ENCODE data around the gene THSD7A. TPM values are rescaled to one million over a fixed set of nuclear protein-coding genes. Genes with fewer than 3 reads are reported as not detected.

Gene THSD7A
- total RNA-seq, 1 experiment from 2014 or later = 5.7 TPM

DNA sequence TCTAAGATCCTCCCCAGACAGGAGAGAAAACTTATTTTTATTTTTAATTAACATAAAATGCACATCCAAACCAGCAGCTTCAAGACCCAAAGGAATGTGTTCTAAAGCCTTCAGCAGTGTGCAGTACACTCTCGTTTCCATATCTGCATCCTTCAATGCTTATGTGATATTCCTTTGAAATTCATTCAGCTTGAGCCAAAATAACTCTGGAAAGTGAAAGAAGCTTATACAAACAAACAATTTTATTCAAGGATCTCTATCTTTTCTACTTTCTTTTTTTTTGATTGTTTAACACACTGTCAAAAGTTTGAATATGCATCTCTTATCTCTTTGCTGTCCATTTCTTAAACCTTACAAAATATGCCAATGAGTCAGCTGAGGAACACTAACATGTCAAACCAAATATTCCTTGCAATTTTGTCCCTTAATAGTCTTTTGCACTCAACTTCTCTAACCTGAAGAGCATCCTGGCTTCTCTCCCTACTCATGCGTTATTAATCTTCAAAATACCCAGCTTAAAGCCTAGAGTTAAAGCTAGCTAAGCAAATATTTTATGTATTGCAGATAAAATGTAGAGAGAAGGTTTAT lies 124.3 kb downstream of the THSD7A start:
- no peak for DNase-seq (ENCODE audit: extremely low read depth, low read depth)

DNA sequence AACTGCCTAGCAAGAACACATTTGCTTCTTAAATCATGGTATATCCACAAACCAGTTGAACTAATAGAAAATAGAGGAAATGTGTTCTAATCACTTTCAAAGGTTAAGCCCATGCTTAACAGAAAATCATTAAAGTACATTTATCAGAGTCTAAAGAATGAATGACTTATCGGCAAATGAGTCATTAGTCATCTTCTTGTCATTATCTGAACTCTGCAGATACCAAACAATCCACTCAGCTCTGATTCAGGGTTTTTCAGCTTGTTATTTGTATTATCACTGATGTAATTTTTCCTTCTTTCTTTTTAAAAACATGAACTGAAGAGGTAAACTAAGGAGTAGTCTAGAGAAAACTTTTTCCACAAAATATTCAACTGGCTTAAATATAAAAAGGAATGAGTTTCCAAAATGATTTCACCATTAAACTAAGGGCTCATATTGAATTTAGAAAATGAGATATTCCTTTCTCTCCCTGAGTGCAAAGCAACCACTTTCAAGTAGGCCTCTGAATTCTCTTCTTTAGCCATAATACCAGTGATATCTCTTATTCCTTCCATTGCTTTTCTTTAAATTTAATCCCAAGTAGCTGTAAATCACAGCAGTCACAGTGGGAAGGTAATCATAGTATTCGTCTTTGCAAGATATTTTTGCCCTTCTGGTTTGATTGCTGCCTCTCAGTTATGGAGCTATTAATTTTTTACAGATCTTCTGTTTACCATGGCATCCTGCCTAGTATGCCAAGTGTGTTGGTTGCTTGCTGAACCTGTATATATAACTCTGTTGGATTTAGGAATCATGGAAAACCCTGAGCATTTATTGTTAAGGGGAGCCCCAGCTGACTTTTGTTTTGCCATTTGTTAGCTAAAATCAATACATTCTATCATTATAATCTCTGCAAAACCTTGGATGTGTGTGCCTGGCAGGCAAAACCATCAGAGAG lies 125.1 kb downstream of the THSD7A start:
- peak; percentile 5 for DNase-seq (ENCODE audit: extremely low read depth, low read depth)

- no peak for DNase-seq (ENCODE audit: extremely low read depth, low read depth)
These were observed 128.2 kb downstream of the THSD7A start for GRCh38 chr7:11703829-11704228.

DNA sequence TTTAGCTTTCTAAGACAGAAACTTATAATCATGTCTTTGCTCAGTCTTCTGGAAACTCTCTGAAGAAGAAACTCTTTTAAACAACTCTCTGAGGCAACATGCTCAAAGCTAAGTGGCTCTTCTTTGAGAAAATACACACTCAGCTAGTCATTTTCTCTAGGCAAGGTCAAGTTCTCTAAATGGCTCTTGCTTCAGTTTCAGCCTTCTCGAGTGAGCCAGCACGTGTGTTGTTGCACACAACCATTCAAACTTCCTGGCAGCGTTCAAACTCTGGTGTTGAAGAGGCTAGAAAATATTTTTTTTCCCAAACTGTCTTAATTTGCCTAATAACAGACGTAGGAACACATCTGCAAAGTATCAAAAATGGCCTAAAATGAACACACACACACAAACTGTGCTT lies 129.1 kb downstream of the THSD7A start:
- no peak for DNase-seq (ENCODE audit: extremely low read depth, low read depth)

DNA sequence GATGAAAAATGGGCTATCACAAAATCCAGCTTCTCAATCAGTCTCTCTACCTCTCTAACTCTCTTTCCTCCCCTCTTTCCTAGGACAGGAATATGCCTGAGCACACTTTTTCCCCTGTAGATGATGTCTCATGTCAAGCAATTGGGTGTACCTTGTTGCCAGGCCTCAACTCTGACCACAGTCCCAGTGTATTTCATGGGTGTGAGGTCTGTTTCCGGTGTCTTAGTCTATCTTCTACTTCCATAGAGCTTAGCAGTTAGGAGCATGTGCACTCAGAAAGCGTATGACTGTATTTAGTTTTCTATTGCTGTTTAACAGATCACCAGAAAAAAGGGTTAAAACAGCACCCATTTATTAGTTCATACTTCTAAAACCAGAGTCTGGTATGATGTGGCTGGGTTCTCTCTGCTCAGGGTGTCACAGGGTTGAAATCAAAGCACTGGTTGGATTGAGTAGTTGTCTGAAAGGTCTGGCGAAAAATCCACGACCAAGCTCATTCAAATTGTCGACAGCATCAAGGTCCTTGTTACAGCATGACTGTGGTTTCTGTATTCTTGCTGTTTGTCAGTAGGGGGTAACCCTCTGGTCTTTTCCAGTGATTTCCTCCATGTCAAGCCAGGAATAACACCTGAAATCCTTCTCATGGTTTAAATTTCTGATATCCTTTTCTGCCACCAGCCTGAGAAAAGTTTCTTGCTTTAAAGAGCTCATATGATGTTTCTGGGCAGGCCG lies 130.0 kb downstream of the THSD7A start:
- DNase-seq (ENCODE audit: extremely low read depth, low read depth) = no peak

DNA sequence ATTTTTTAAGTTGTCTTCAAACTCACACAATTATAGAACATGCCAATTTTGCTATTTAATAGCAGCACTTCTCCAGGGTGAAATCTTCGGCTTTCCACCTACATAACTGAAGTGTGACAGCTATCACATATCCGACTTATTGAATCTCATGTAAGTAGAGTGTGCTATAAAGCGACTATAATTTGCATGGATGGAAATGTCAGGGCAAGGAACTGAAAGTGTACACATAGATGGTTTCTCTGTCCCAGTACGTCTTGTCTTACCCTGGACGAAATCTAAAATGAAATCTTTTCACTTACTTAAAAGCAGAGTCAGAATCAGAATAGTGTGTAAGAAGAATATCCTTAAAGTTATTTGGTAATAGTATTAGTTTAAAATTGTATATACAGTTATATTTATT lies 132.3 kb downstream of the THSD7A start:
- no peak for DNase-seq (ENCODE audit: extremely low read depth, low read depth)

- DNase-seq (ENCODE audit: extremely low read depth, low read depth) = no peak
These were observed 133.6 kb downstream of the THSD7A start for GRCh38 chr7:11698384-11698871.

DNA sequence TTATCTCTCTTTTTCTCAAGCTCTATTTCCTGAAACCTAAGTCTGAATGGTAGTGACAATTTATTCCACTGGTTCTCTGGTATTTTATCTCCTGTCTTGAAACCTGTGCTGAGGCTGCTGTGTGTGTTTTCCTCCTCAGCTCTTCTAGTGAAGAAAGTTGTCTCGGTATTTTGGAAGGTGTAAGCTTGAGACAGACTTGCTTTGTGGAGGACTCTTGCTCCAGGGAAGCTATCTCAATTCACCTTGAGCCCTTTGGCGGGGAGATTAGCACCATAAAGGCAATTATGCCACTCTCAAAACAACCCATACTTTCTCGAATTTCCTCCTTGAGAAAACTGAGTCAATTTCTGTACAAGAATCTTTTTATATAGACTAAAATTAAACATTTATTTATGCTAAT lies 141.6 kb downstream of the THSD7A start:
- DNase-seq (ENCODE audit: extremely low read depth, low read depth) = no peak

DNA sequence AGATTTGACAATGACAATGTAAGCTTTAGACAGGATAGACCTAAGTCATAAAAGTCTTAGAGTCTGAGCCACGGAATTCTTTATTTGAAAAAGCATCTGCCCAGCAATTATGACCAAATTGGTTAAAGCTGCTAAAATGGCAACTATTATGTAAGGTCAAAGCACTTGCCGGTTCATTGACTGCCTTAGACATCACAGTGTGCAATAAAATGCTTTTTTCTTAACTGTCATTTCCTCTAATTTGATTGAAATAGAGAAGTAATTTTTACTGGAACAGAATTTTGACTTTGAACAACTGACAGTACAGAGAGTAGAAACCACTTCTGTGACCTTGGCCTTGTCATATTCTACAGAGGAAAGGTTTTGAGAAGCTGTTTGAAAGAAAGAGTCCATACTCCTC lies 142.9 kb downstream of the THSD7A start:
- no peak for DNase-seq (ENCODE audit: extremely low read depth, low read depth)

DNA sequence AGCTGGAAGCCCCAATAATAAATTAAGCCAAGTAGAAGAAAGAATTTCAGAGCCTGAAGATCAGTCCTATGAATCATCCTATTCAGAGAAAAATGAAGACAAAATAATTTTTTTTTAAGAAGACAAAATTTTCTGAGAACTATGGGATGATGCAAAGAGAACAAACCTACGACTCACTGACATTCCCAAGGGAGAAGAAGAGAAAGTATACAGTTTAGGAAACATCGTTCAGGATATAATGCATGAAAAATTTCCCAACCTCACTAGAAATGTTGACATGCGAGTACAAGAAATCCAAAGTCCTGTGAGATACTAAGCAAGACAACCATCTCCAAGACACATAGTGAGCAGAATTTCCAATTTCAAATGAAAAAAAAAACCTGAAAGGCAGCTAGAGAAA lies 150.5 kb downstream of the THSD7A start:
- DNase-seq (ENCODE audit: extremely low read depth, low read depth) = no peak

DNA sequence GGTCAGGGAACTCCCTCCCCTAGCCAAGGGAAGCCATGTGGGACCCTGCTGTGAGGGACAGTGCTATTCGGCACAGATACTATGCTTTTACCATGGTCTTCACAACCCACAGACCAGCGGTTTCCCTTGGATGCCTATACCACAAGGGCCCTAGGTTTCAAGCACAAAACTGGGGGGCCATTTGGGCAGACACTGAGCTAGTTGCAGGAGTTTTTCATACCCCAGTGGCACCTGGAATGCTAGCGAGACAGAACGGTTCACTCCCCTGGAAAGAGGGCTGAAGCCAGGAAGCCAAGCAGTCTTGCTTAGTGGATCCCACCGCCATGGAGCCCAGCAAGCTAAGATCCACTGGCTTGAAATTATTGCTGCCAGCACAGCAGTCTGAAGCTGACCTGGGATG lies 156.8 kb downstream of the THSD7A start:
- DNase-seq (ENCODE audit: extremely low read depth, low read depth) = no peak

DNA sequence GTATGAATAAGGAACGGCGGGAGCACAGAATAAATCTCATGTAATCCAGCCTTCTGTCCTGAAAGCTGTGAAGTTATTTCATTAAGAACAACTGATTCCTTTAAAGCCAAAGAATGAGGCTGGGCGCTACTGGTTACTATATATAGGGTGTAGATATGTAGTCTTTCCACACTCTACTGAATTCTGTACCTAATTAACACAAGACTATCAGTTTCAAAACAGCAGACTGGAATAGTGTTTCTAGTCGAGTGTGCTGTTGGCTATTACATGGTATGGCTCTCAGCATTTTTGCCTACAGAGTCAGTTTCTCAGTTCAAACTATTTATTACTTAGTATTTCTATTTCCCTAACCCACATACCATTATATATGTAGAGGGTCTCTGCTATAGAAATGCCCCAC lies 163.3 kb downstream of the THSD7A start:
- DNase-seq (ENCODE audit: extremely low read depth, low read depth) = no peak

DNA sequence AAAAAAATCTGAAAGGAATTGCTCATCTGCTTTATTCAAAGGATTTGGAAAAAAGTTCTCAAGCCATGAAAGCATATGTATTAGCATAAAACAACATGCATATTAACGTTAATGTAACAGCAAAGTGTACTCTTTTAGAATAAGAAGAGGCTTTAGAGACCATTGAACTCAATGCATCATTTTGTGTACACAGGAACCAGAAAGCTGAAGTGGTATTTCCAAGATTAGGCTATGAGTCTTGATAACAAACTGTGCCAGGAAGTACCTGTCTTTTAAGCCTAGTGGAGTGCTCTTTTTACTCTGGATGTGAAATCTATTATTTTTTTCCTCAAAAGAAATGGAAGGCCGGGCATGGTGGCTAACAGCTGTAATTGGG lies 164.2 kb downstream of the THSD7A start:
- no peak for DNase-seq (ENCODE audit: extremely low read depth, low read depth)

DNA sequence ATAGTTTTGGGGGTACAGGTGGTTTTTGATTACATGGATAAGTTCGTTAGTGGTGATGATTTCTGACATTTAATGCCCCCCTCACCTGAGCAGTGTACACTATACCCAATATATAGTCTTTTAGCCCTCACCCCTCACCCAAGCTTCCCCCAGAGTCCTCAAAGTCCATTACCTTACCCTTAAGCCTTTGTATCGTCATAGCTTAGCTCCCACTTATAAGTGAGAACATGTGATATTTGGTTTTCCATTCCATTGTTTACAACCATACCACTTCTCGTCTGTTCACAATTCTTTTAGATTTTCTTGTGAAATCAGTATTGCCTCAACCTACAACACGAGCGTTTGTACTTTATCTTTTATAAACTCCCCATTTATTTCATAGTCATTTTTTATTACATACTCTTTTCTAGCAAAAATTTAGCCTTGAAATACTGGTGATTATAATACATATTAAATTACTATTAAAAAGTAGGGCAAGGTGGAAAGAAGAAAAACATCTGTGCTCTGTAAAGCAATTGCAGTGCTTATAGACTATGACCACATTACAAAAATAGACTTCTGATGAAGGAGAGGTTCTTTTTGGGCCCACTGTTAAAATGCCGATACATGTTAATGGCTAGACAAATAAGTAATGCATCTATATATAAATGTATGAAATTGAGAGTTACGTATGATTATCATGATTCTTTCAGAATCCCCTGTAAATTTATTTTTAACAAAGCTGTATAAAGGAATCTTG lies 164.8 kb downstream of the THSD7A start:
- no peak for DNase-seq (ENCODE audit: extremely low read depth, low read depth)

DNA sequence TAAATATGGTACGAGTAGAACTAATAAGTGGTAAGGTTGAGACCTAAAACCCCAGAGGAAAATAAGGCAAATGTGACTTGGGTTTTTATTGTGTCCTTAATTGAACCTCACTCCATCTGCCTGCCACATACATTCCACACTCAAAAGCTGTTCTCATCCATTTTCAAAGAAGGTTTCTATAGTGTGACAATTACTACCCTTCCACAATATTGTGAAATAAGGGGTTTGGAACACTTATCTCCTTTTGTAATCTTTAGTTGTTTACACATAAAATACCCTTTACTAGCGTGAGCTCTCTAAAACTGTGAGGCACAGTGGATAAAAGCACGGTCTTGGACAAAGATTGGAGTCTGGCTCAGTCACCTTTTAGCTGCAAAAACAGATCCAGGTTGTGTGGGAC lies 166.6 kb downstream of the THSD7A start:
- no peak for DNase-seq (ENCODE audit: extremely low read depth, low read depth)

DNA sequence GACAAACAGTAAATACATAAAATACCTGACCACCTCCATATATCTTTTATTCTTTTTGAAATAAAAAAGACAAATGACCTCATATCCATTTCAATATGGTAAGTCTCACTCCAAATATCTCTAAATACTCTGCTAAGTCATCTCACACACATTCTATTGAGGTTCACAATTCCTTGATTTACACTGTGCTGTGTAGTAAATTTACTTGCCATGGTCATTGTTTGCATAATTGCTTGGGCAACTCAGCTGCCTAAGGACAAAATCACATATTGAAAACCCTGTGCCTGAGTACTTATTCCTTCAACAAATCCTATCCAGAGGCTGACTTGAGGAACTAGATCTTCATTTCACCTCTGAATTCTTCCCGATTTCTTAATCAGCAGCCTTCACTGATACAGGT lies 176.4 kb downstream of the THSD7A start:
- DNase-seq (ENCODE audit: extremely low read depth, low read depth) = no peak

- DNase-seq (ENCODE audit: extremely low read depth, low read depth) = no peak
These were observed 176.8 kb downstream of the THSD7A start for GRCh38 chr7:11655163-11655562.

GRCh38 chr7:11650500-11650899 lies 181.5 kb downstream of the THSD7A start:
- no peak for DNase-seq (ENCODE audit: extremely low read depth, low read depth)

- DNase-seq (ENCODE audit: extremely low read depth, low read depth) = no peak
These were observed 182.0 kb downstream of the THSD7A start for GRCh38 chr7:11650030-11650429.

DNA sequence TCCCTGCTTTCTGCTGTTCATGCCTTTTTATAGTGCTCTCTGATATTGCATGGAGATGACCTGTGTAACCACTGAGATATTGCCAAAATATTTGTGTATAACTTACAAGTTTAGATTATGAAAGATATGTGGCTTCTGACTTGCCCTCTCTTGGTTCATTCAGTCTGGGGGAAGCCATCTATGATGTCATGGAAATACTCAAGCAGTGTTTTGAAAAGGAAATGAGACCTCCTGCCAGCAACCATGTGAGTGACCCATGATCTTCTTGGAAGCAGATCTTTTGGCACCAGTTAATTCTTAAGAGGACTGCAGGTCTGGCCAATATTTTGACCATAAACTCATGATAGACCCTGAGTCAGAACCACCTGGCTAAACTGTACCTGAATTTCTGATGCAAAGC lies 183.0 kb downstream of the THSD7A start:
- DNase-seq (ENCODE audit: extremely low read depth, low read depth) = no peak

- no peak for DNase-seq (ENCODE audit: extremely low read depth, low read depth)
These were observed 183.9 kb downstream of the THSD7A start for GRCh38 chr7:11648101-11648500.

Measured in NCI-H460 (cell line).